Ishikawa (cell line): ENCODE results near the gene COL23A1.

Source experiments
- CEBPB ChIP-seq: IDR thresholded peaks from 2 replicates; pipeline ENCODE4 v1.6.1; 2012
- CREB1 ChIP-seq: IDR thresholded peaks from 2 replicates; pipeline ENCODE4 v1.6.1; 2012; ENCODE audit warnings: low read depth
- EGR1 ChIP-seq: IDR thresholded peaks from 2 replicates; pipeline ENCODE4 v1.6.1; 2012
- EP300 ChIP-seq: IDR thresholded peaks from 2 replicates; pipeline ENCODE4 v1.6.1; 2012; ENCODE audit warnings: borderline replicate concordance
- FOXM1 ChIP-seq: IDR thresholded peaks from 2 replicates; pipeline ENCODE4 v1.6.1; 2012; ENCODE audit warnings: low read depth, borderline replicate concordance
- NFIC ChIP-seq: IDR thresholded peaks from 2 replicates; pipeline ENCODE4 v1.6.1; 2012
- RAD21 ChIP-seq: IDR thresholded peaks from 2 replicates; pipeline ENCODE4 v1.6.1; 2012; ENCODE audit warnings: low read depth
- REST ChIP-seq: IDR thresholded peaks from 2 replicates; pipeline ENCODE4 v1.6.1; 2012; ENCODE audit warnings: low read depth, mild to moderate bottlenecking
- TAF1 ChIP-seq: IDR thresholded peaks from 2 replicates; pipeline ENCODE4 v1.6.1; 2012; ENCODE audit warnings: low read depth, mild to moderate bottlenecking
- TCF12 ChIP-seq: IDR thresholded peaks from 2 replicates; pipeline ENCODE4 v1.6.1; 2012; ENCODE audit warnings: low read depth
- TEAD4 ChIP-seq: IDR thresholded peaks from 2 replicates; pipeline ENCODE4 v1.6.1; 2012
- USF1 ChIP-seq: IDR thresholded peaks from 2 replicates; pipeline ENCODE4 v1.6.1; 2012
- YY1 ChIP-seq: IDR thresholded peaks from 2 replicates; pipeline ENCODE4 v1.6.1; 2012; ENCODE audit warnings: low read depth
- ZBTB7A ChIP-seq: IDR thresholded peaks from 2 replicates; pipeline ENCODE4 v1.6.1; 2012; ENCODE audit warnings: low read depth
- TF ChIP-seq, protein P1 (sequence below): IDR thresholded peaks from 2 replicates; pipeline ENCODE4 v1.6.1; 2012

COL23A1 gene

GRCh38 chr5:178453224-178453623 lies 137.0 kb downstream of the COL23A1 start:
- TF ChIP-seq EGR1 (no peak), FOXM1 (no peak), RAD21 (no peak), TCF12 (no peak), TAF1 (no peak), ZBTB7A (no peak), CREB1 (no peak), USF1 (no peak), CEBPB (no peak), REST (no peak), EP300 (no peak), NFIC (no peak), TEAD4 (no peak), YY1 (no peak)
- TF ChIP-seq, protein P1, sequence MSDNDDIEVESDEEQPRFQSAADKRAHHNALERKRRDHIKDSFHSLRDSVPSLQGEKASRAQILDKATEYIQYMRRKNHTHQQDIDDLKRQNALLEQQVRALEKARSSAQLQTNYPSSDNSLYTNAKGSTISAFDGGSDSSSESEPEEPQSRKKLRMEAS: no peak

DNA sequence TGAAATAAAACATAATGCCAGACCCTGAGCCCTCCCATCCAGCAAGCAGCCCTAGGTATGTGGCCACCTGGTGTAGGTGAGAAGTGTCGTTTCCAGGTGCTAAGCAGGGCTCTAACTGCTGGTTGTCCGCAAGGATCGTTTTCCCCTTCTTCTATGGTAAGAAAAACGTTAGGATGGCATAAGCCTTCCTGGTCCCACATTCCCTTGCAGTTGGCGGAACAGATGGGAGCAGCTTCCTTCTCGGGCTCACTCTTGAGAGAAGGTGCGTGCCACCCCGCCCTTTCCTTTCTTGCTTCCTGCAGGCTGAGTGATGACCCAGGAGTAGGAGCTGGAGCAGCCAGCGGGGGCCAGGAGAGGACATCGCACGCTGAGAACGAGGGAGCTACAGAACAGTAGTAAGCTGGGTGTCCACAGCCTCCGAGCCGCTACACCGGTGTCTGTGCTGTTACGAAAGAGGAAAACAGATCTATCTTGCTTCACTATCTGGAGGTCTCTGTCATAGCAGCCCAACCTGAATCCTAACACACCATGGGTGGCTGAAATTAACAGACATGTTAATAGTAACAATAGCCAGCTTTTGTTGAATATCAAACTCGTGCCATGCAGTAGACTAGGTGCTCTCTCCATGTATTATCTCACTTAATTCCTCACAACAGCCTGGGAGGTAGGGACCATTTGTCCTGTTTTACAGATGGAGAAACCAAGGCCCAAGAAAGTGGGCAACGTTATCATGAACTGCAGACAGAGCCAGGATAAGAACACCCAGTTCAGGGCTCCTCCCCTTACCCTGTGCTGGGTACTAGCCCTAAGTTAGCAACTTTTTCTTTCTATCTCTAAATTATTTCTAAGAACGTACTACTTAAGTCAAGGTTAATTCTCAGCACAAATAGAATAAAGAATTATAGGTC lies 139.8 kb downstream of the COL23A1 start:
- TF ChIP-seq FOXM1: no peak
- TF ChIP-seq RAD21: no peak
- no peak for TF ChIP-seq USF1

DNA sequence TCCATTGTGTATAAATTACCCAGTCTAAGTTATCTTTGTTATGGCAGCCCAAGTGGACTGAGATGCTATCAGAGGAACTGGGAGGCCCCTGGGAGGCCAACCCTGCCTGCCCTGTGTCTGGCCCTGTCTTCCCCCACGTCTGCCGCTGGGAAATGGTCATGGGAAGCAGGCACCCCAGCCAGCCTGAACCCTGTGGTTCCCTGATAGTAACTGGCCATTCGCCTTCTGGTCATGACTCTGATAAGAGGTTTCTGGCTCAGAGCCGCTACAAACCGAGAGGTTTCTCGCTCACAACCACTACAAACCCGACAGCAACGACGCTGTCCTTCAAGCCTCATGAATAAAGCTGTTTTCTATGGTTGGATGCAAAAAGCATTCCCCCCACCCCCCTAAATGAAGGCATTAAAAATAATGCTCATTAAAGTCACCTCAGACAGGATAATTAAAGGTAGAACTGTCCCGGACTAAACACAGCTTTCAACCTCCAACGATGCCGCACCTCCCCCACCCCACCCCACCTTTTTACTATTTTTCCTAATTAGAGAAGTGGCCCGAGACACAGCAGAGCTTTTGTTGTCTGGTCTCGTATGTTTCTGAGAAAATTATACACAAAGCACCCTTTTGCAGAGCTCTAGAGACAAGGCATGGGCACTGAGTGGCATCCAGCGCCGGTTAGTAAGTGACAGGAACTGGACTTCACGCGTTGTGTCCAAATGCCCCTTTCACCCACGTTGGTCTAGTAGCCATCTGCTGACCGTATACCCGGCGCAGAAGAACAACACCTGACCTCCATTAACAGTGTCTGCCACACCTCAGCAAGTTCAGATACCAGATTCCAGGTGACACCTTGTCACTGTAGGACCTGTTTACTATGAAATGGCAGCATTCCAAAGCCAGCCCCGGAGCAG lies 140.8 kb downstream of the COL23A1 start:
- no peak for TF ChIP-seq ZBTB7A
- TF ChIP-seq TCF12: no peak
- no peak for TF ChIP-seq TEAD4
- TF ChIP-seq CREB1: no peak
- TF ChIP-seq EP300: no peak
- TF ChIP-seq USF1: no peak

- no peak for TF ChIP-seq NFIC
- no peak for TF ChIP-seq CREB1
- TF ChIP-seq REST: no peak
- TF ChIP-seq ZBTB7A: no peak
- TF ChIP-seq CEBPB: no peak
- TF ChIP-seq, protein P1: no peak
- TF ChIP-seq TAF1: no peak
- no peak for TF ChIP-seq TCF12
- no peak for TF ChIP-seq EP300
Measured at GRCh38 chr5:178445534-178445933, 144.7 kb downstream of the COL23A1 start.
